Kidney epithelial cell (primary cell): Measurements from ENCODE around the gene BGLAP. TPM values are rescaled to one million over a fixed set of nuclear protein-coding genes. Genes with fewer than 3 reads are reported as not detected.

Source experiments
- DNase-seq: peaks from one replicate; pipeline ENCODE4 v3.0.0-alpha.2; 2010; ENCODE audit warnings: low read depth
- H3K27me3 ChIP-seq: 2 replicates; pipeline ENCODE4 v1.6.0; 2011; ENCODE audit warnings: low read length; ENCODE audit not compliant: control insufficient read depth, insufficient read depth
- H3K36me3 ChIP-seq: 2 replicates; pipeline ENCODE4 v1.5.1; 2011; ENCODE audit warnings: low read length; ENCODE audit not compliant: control insufficient read depth, insufficient read depth
- H3K4me3 ChIP-seq: 2 replicates; pipeline ENCODE4 v1.5.1; 2011; ENCODE audit warnings: low read depth, mild to moderate bottlenecking, control low read depth, low read length
- total RNA-seq: library from RNA; depleted of rRNA; stranded (reverse); fragments of >200 nt; gene quantifications from 2 replicates; pipeline ENCODE4 v1.2.3, GENCODE V29; 2015
- TF ChIP-seq, protein P1 (sequence below): IDR thresholded peaks from 2 replicates; pipeline ENCODE4 v1.5.1; 2011; ENCODE audit warnings: mild to moderate bottlenecking, moderate library complexity, low read length, control low read depth, inconsistent platforms; ENCODE audit not compliant: insufficient read depth, poor library complexity, severe bottlenecking

BGLAP gene
- total RNA-seq, 1 donor from 2014 or later: not detected

DNA sequence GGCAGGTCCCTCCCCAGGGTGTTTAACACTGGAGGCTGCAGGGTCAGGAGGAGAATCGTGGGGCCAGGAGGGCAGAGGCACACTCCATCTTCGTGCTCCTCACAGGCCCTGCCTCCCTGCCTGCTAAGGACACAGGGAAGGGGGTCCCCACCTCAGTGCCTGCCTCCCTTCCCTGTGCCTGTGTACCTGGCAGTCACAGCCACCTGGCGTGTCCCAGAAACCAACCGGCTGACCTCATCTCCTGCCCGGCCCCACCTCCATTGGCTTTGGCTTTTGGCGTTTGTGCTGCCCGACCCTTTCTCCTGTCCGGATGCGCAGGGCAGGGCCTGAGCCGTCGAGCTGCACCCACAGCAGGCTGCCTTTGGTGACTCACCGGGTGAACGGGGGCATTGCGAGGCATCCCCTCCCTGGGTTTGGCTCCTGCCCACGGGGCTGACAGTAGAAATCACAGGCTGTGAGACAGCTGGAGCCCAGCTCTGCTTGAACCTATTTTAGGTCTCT, 623 bp upstream of the BGLAP start:
- TF ChIP-seq, protein P1, sequence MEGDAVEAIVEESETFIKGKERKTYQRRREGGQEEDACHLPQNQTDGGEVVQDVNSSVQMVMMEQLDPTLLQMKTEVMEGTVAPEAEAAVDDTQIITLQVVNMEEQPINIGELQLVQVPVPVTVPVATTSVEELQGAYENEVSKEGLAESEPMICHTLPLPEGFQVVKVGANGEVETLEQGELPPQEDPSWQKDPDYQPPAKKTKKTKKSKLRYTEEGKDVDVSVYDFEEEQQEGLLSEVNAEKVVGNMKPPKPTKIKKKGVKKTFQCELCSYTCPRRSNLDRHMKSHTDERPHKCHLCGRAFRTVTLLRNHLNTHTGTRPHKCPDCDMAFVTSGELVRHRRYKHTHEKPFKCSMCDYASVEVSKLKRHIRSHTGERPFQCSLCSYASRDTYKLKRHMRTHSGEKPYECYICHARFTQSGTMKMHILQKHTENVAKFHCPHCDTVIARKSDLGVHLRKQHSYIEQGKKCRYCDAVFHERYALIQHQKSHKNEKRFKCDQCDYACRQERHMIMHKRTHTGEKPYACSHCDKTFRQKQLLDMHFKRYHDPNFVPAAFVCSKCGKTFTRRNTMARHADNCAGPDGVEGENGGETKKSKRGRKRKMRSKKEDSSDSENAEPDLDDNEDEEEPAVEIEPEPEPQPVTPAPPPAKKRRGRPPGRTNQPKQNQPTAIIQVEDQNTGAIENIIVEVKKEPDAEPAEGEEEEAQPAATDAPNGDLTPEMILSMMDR: no peak
- peaks cover 4% of the 10 kb centered on the region for H3K27me3 ChIP-seq
- DNase-seq: no peak
- H3K36me3 ChIP-seq: no peaks in the 10 kb centered on the region
- H3K4me3 ChIP-seq: no peak overlapping the region

- no peak for DNase-seq
- Histone ChIP-seq H3K27me3 (peaks cover 4% of the 10 kb centered on the region), H3K36me3 (no peaks in the 10 kb centered on the region), H3K4me3 (no peak overlapping the region)
- TF ChIP-seq, protein P1: no peak
Observed at GRCh38 chr1:156242738-156243137, 754 bp downstream of the BGLAP start.

- Histone ChIP-seq H3K27me3 (peaks cover 4% of the 10 kb centered on the region), H3K4me3 (no peak overlapping the region), H3K36me3 (peaks cover under 1% of the 10 kb centered on the region)
- TF ChIP-seq, protein P1: no peak
- no peak for DNase-seq
Observed at GRCh38 chr1:156244126-156244525, 2.1 kb downstream of the BGLAP start.

DNA sequence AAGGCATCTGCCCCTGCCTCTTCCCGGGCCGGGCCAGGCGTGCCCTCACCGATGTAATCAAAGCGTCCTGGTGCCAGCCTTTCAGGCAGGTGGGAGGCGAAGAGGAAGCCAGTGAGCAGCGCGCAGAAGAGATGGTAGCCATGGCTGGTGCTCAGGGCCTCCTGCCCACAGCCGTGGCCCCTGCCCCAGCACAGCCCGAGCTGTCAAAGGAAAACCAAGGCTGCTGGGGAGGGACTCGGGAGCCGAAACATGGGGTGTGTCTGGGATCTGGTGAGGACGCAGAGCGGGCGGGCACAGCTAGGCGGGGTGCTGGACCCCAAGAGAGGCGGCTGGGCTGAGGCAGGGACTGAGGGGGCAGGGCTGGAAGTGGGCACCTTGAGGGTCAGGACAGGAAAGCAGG, 2.7 kb downstream of the BGLAP start:
- no peak overlapping the region for H3K4me3 ChIP-seq
- peaks cover 2% of the 10 kb centered on the region for H3K36me3 ChIP-seq
- DNase-seq: no peak
- H3K27me3 ChIP-seq: peaks cover 4% of the 10 kb centered on the region
- TF ChIP-seq, protein P1: no peak

- TF ChIP-seq, protein P1: no peak
- Histone ChIP-seq H3K27me3 (peaks cover 4% of the 10 kb centered on the region), H3K36me3 (peaks cover 2% of the 10 kb centered on the region), H3K4me3 (peak overlapping the region; percentile 7)
- DNase-seq: no peak
Observed at GRCh38 chr1:156245451-156246232, 3.7 kb downstream of the BGLAP start.
